ENCODE results near the gene KCNMA1. TPM values are rescaled to one million over a fixed set of nuclear protein-coding genes. Genes with fewer than 3 reads are reported as not detected.

The KCNMA1 gene
- total and polyA plus RNA-seq, 2 donors from 2014 or later = 4.2 to 8.9 TPM

GRCh38 chr10:77474939-77475338 lies 162.7 kb downstream of the KCNMA1 start:
- no peak overlapping the region for H3K4me3 ChIP-seq (ENCODE audit: low read length in 3 of 3)
- H3K9me3 ChIP-seq (ENCODE audit: control insufficient read depth in 2 of 3, insufficient read depth in 1 of 3, low read length in 3 of 3) = peaks cover 0 to 6% (median 0%) of the 10 kb centered on the region in 3 donors
- TF ChIP-seq CTCF (IDR thresholded peaks at IDR 0.05; ENCODE audit: borderline replicate concordance, extremely low read depth, insufficient read depth) = no peak
- DNase-seq (no peak), FAIRE-seq (no peak)
- no peaks in the 10 kb centered on the region for H3K36me3 ChIP-seq (ENCODE audit: control insufficient read depth in 2 of 3, insufficient read depth in 3 of 3, low read length in 3 of 3)
- H3K27ac ChIP-seq (ENCODE audit: low read depth in 2 of 2, low read length in 2 of 2) = no peak overlapping the region
- no peaks in the 10 kb centered on the region for H3K4me1 ChIP-seq (ENCODE audit: control insufficient read depth in 2 of 3, insufficient read depth in 2 of 3, low read depth in 1 of 3, low read length in 3 of 3)
- no peak overlapping the region for H3K9ac ChIP-seq (ENCODE audit: low read length in 3 of 3)
- H3K27me3 ChIP-seq (ENCODE audit: control insufficient read depth, insufficient read depth, low read length) = no peaks in the 10 kb centered on the region
- intact Hi-C loops (cut with DNase I) = no loop called here

GRCh38 chr10:77474386-77474785 lies 163.2 kb downstream of the KCNMA1 start:
- Histone ChIP-seq H3K4me3 (ENCODE audit: low read length in 3 of 3) (no peak overlapping the region), H3K36me3 (ENCODE audit: control insufficient read depth in 2 of 3, insufficient read depth in 3 of 3, low read length in 3 of 3) (no peaks in the 10 kb centered on the region), H3K9me3 (ENCODE audit: control insufficient read depth in 2 of 3, insufficient read depth in 1 of 3, low read length in 3 of 3) (peaks cover 0 to 6% (median 0%) of the 10 kb centered on the region in 3 donors), H3K27me3 (ENCODE audit: control insufficient read depth, insufficient read depth, low read length) (no peaks in the 10 kb centered on the region), H3K27ac (ENCODE audit: low read depth in 2 of 2, low read length in 2 of 2) (no peak overlapping the region), H3K4me1 (ENCODE audit: control insufficient read depth in 2 of 3, insufficient read depth in 2 of 3, low read depth in 1 of 3, low read length in 3 of 3) (no peaks in the 10 kb centered on the region), H3K9ac (ENCODE audit: low read length in 3 of 3) (no peak overlapping the region)
- intact Hi-C loops (cut with DNase I) = no loop called here
- TF ChIP-seq CTCF (IDR thresholded peaks at IDR 0.05; ENCODE audit: borderline replicate concordance, extremely low read depth, insufficient read depth) = no peak
- DNase-seq = no peak
- no peak for FAIRE-seq

- FAIRE-seq = no peak
- intact Hi-C loops (cut with DNase I) = no loop called here
- no peak overlapping the region for H3K4me3 ChIP-seq (ENCODE audit: low read length in 3 of 3)
- no peak overlapping the region for H3K27ac ChIP-seq (ENCODE audit: low read depth in 2 of 2, low read length in 2 of 2)
- no peak overlapping the region for H3K9ac ChIP-seq (ENCODE audit: low read length in 3 of 3)
- no peak for TF ChIP-seq CTCF (IDR thresholded peaks at IDR 0.05; ENCODE audit: borderline replicate concordance, extremely low read depth, insufficient read depth)
- H3K4me1 ChIP-seq (ENCODE audit: control insufficient read depth in 2 of 3, insufficient read depth in 2 of 3, low read depth in 1 of 3, low read length in 3 of 3) = no peaks in the 10 kb centered on the region
- H3K9me3 ChIP-seq (ENCODE audit: control insufficient read depth in 2 of 3, insufficient read depth in 1 of 3, low read length in 3 of 3) = peaks cover 0 to 6% (median 0%) of the 10 kb centered on the region in 3 donors
- no peaks in the 10 kb centered on the region for H3K27me3 ChIP-seq (ENCODE audit: control insufficient read depth, insufficient read depth, low read length)
- no peak for DNase-seq
- no peaks in the 10 kb centered on the region for H3K36me3 ChIP-seq (ENCODE audit: control insufficient read depth in 2 of 3, insufficient read depth in 3 of 3, low read length in 3 of 3)
Observed at GRCh38 chr10:77472146-77472545, 165.5 kb downstream of the KCNMA1 start.

- no peaks in the 10 kb centered on the region for H3K27me3 ChIP-seq (ENCODE audit: control insufficient read depth, insufficient read depth, low read length)
- H3K27ac ChIP-seq (ENCODE audit: low read depth in 2 of 2, low read length in 2 of 2) = no peak overlapping the region
- TF ChIP-seq CTCF (IDR thresholded peaks at IDR 0.05; ENCODE audit: borderline replicate concordance, extremely low read depth, insufficient read depth) = no peak
- H3K4me1 ChIP-seq (ENCODE audit: control insufficient read depth in 2 of 3, insufficient read depth in 2 of 3, low read depth in 1 of 3, low read length in 3 of 3) = no peaks in the 10 kb centered on the region
- no peak for FAIRE-seq
- no peaks in the 10 kb centered on the region for H3K36me3 ChIP-seq (ENCODE audit: control insufficient read depth in 2 of 3, insufficient read depth in 3 of 3, low read length in 3 of 3)
- H3K9me3 ChIP-seq (ENCODE audit: control insufficient read depth in 2 of 3, insufficient read depth in 1 of 3, low read length in 3 of 3) = peaks cover 0 to 6% (median 0%) of the 10 kb centered on the region in 3 donors
- intact Hi-C loops (cut with DNase I) = no loop called here
- DNase-seq = no peak
- peak overlapping the region in 1 of 3 donors; percentile 23 for H3K4me3 ChIP-seq (ENCODE audit: low read length in 3 of 3)
- H3K9ac ChIP-seq (ENCODE audit: low read length in 3 of 3) = no peak overlapping the region
Observed at GRCh38 chr10:77471069-77471536, 166.5 kb downstream of the KCNMA1 start.

Data from kidney (tissue), 14 donors.